Stomach (tissue), 9 donors: ENCODE measurements around the gene MAJIN. TPM values are rescaled to one million over a fixed set of nuclear protein-coding genes. Genes with fewer than 3 reads are reported as not detected.

Experiments used
- DNase-seq, 2 donors: peaks; one replicate each; pipeline versions ENCODE4 v3.0.0 to v3.0.0-alpha.2; 2013 to 2019
- H3K27ac ChIP-seq, 5 donors: fragments of 200-600 bp in 4 of 5; sonication (generic) in 4 of 5; one replicate each; pipeline ENCODE4 v1.5.1; 2013 to 2019; ENCODE audit warnings: mild to moderate bottlenecking in 1 of 5, moderate library complexity in 1 of 5
- H3K27me3 ChIP-seq, 3 donors: fragments of 200-600 bp; sonication (generic); one replicate each; pipeline ENCODE4 v1.5.1; 2017 to 2019; ENCODE audit warnings: mixed run types in 1 of 3
- H3K36me3 ChIP-seq, 4 donors: fragments of 200-600 bp; sonication (generic); 1 replicate in 3 of 4; 2 replicates in 1 of 4; pipeline ENCODE4 v1.5.1; 2016 to 2019
- H3K4me1 ChIP-seq, 4 donors: fragments of 200-600 bp; sonication (generic); one replicate each; pipeline ENCODE4 v1.5.1; 2016 to 2019
- H3K4me3 ChIP-seq, 4 donors: fragments of 200-600 bp; sonication (generic) in 3 of 4; one replicate each; pipeline ENCODE4 v1.5.1; 2016 to 2019; ENCODE audit warnings: mild to moderate bottlenecking in 1 of 4
- H3K9me3 ChIP-seq, 4 donors: fragments of 200-600 bp; sonication (generic); one replicate each; pipeline ENCODE4 v1.5.1; 2016 to 2019
- EP300 ChIP-seq: sonication (generic); formaldehyde crosslinking; IDR thresholded peaks from one replicate; pipeline ENCODE4 v1.6.1; 2017; ENCODE audit warnings: antibody characterized with exemption
- POLR2A ChIP-seq, 4 donors: fragments of 450-650 bp; IDR thresholded peaks; one replicate each; pipeline ENCODE4 v1.6.1; 2016; ENCODE audit warnings: antibody characterized with exemption in 4 of 4, control low read depth in 2 of 4, mild to moderate bottlenecking in 1 of 4, moderate library complexity in 1 of 4
- POLR2AphosphoS5 ChIP-seq, 3 donors: sonication (generic); formaldehyde crosslinking; IDR thresholded peaks; one replicate each; pipeline ENCODE4 v1.6.1; 2016; ENCODE audit warnings: antibody characterized with exemption in 3 of 3
- WGBS, 5 donors: extraction: QIAGEN DNeasy Blood & Tissue Kit in 3 of 5; methylation state at CpG; one replicate each; pipeline versions ENCODE4 v1.1.5 to v1.1.7; 2013 to 2018; 5-methylcytosine and 5-hydroxymethylcytosine counted together
- intact Hi-C: fragments of 100-400 bp; cut with DNase I; formaldehyde crosslinking; loops from one replicate; pipeline ENCODE4 v1.15.1; 2023; ENCODE audit warnings: low total_unique reads
- polyA plus RNA-seq, 3 donors: library from polyadenylated mRNA; stranded (reverse); fragments of 200-250 nt; gene quantifications; one replicate each; pipeline ENCODE4 v1.2.3, GENCODE V29; 2013
- total RNA-seq, 5 donors: library from RNA; depleted of rRNA; stranded (reverse); fragments of >200 nt; gene quantifications; one replicate each; pipeline versions ENCODE4 v1.1.0 to v1.2.3, GENCODE V29; 2014 to 2016
- TF ChIP-seq, protein P1 (sequence below), 7 experiments: fragments of 450-650 bp in 4 of 7; fragments of 200-600 bp in 3 of 7; sonication (generic) in 3 of 7; IDR thresholded peaks; one replicate each; pipeline ENCODE4 v1.5.1; 2016 to 2019; ENCODE audit warnings: antibody characterized with exemption in 7 of 7, control low read depth in 2 of 7, mild to moderate bottlenecking in 1 of 7
- donor health status: healthy with polysubstance abuse.
- donor health status: Bipolar disorder and iron deficiency.
- donor health status: healthy.

MAJIN gene
- total and polyA plus RNA-seq, 8 donors, result 0.20 TPM; not detected in 7

- Histone ChIP-seq H3K27me3 (no peaks in the 10 kb centered on the region), H3K4me3 (no peak overlapping the region), H3K36me3 (peaks cover 22 to 37% (median 36%) of the 10 kb centered on the region in 4 donors), H3K27ac (no peak overlapping the region), H3K9me3 (no peaks in the 10 kb centered on the region), H3K4me1 (peaks cover 0 to 10% (median 5%) of the 10 kb centered on the region in 4 donors)
- WGBS, 5 donors, result 68 to 81% (median 78%) methylated on average over 4 of the region's 4 CpGs
- intact Hi-C loops, result no loop called here
- DNase-seq, result no peak
- no peak for TF ChIP-seq POLR2AphosphoS5 (IDR thresholded peaks at IDR 0.05)
- TF ChIP-seq, protein P1, sequence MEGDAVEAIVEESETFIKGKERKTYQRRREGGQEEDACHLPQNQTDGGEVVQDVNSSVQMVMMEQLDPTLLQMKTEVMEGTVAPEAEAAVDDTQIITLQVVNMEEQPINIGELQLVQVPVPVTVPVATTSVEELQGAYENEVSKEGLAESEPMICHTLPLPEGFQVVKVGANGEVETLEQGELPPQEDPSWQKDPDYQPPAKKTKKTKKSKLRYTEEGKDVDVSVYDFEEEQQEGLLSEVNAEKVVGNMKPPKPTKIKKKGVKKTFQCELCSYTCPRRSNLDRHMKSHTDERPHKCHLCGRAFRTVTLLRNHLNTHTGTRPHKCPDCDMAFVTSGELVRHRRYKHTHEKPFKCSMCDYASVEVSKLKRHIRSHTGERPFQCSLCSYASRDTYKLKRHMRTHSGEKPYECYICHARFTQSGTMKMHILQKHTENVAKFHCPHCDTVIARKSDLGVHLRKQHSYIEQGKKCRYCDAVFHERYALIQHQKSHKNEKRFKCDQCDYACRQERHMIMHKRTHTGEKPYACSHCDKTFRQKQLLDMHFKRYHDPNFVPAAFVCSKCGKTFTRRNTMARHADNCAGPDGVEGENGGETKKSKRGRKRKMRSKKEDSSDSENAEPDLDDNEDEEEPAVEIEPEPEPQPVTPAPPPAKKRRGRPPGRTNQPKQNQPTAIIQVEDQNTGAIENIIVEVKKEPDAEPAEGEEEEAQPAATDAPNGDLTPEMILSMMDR (IDR thresholded peaks at IDR 0.05), result no peak
- TF ChIP-seq EP300, result no peak
- TF ChIP-seq POLR2A (IDR thresholded peaks at IDR 0.05), result no peak
These were observed 35.4 kb downstream of the MAJIN start for GRCh38 chr11:64936539-64936938.

- H3K27me3 ChIP-seq, result no peaks in the 10 kb centered on the region
- no peak within 1 kb of the TSS for H3K4me3 ChIP-seq
- peaks cover 0 to 10% (median 5%) of the 10 kb centered on the region in 4 donors for H3K4me1 ChIP-seq
- H3K27ac ChIP-seq, result no peak within 1 kb of the TSS
- peak; percentile 50 to 63 for DNase-seq
- TF ChIP-seq, protein P1 (IDR thresholded peaks at IDR 0.05), result no peak
- no peak for TF ChIP-seq POLR2AphosphoS5 (IDR thresholded peaks at IDR 0.05)
- no peak for TF ChIP-seq POLR2A (IDR thresholded peaks at IDR 0.05)
- no peak for TF ChIP-seq EP300
- no peaks in the 10 kb centered on the region for H3K9me3 ChIP-seq
- H3K36me3 ChIP-seq, result peaks cover 32 to 47% (median 46%) of the 10 kb centered on the region in 4 donors
- WGBS, 5 donors, result 32 to 45% (median 36%) methylated on average over 11 to 14 of the region's 14 CpGs
- intact Hi-C loops, result no loop called here
These were observed 36.4 kb downstream of the MAJIN start, which contains the start of gene GPHA2 for GRCh38 chr11:64935359-64936081. Gene GPHA2 (minus strand): TSS chr11:64935893. CDS start chr11:64935460, 433 bp downstream.

GRCh38 chr11:64934682-64935358 lies 37.1 kb downstream of the MAJIN start:
- intact Hi-C loops, result no loop called here
- no peak overlapping the region for H3K4me3 ChIP-seq
- H3K9me3 ChIP-seq, result no peaks in the 10 kb centered on the region
- 63 to 83% (median 68%) methylated on average over 24 to 27 of the region's 27 CpGs for WGBS, 5 donors
- H3K27me3 ChIP-seq, result no peaks in the 10 kb centered on the region
- H3K36me3 ChIP-seq, result peaks cover 39 to 54% (median 53%) of the 10 kb centered on the region in 4 donors
- TF ChIP-seq EP300, result no peak
- no peak for TF ChIP-seq POLR2A (IDR thresholded peaks at IDR 0.05)
- TF ChIP-seq, protein P1 (IDR thresholded peaks at IDR 0.05), result no peak
- TF ChIP-seq POLR2AphosphoS5 (IDR thresholded peaks at IDR 0.05), result no peak
- H3K27ac ChIP-seq, result no peak overlapping the region
- peaks cover 0 to 10% (median 5%) of the 10 kb centered on the region in 4 donors for H3K4me1 ChIP-seq
- no peak for DNase-seq

GRCh38 chr11:64933935-64934681 lies 37.8 kb downstream of the MAJIN start:
- H3K27ac ChIP-seq, result no peak overlapping the region
- WGBS, 5 donors, result 84 to 91% (median 91%) methylated on average over 8 to 10 of the region's 10 CpGs
- peaks cover 0 to 10% (median 5%) of the 10 kb centered on the region in 4 donors for H3K4me1 ChIP-seq
- H3K4me3 ChIP-seq, result no peak overlapping the region
- intact Hi-C loops, result no loop called here
- H3K36me3 ChIP-seq, result peaks cover 43 to 61% (median 60%) of the 10 kb centered on the region in 4 donors
- H3K27me3 ChIP-seq, result no peaks in the 10 kb centered on the region
- no peak for DNase-seq
- no peaks in the 10 kb centered on the region for H3K9me3 ChIP-seq
- no peak for TF ChIP-seq POLR2A (IDR thresholded peaks at IDR 0.05)
- no peak for TF ChIP-seq POLR2AphosphoS5 (IDR thresholded peaks at IDR 0.05)
- TF ChIP-seq, protein P1 (IDR thresholded peaks at IDR 0.05), result no peak
- no peak for TF ChIP-seq EP300
